GM11168 (cell line): ENCODE results near the gene LRPPRC.

Source experiments
- in situ Hi-C: fragments of 300-500 bp; cut with MboI; formaldehyde crosslinking; loops from one replicate; pipeline ENCODE4 v1.12.0; 2022; ENCODE audit warnings: low sequenced_read_pairs; ENCODE audit not compliant: unreplicated experiment

LRPPRC gene

GRCh38 chr2:43984533-43984932 lies 11.3 kb downstream of the LRPPRC start:
- in situ Hi-C loops: no loop called here

- in situ Hi-C loops: no loop called here
Measured at GRCh38 chr2:43980902-43981301, 14.9 kb downstream of the LRPPRC start.

GRCh38 chr2:43977677-43978375 lies 18.0 kb downstream of the LRPPRC start:
- in situ Hi-C loops: no loop called here

- in situ Hi-C loops: no loop called here
Measured at GRCh38 chr2:43960921-43961320, 34.9 kb downstream of the LRPPRC start.

- in situ Hi-C loops: no loop called here
Measured at GRCh38 chr2:43958397-43959275, 37.2 kb downstream of the LRPPRC start.

GRCh38 chr2:43950383-43951008 lies 45.3 kb downstream of the LRPPRC start:
- in situ Hi-C loops: no loop called here

GRCh38 chr2:43948370-43948769 lies 47.4 kb downstream of the LRPPRC start:
- in situ Hi-C loops: no loop called here

GRCh38 chr2:43946685-43947084 lies 49.1 kb downstream of the LRPPRC start:
- in situ Hi-C loops: no loop called here

GRCh38 chr2:43945439-43945838 lies 50.4 kb downstream of the LRPPRC start:
- in situ Hi-C loops: no loop called here

- in situ Hi-C loops: no loop called here
Measured at GRCh38 chr2:43944915-43945314, 50.9 kb downstream of the LRPPRC start.

- in situ Hi-C loops: no loop called here
Measured at GRCh38 chr2:43943809-43944452, 51.9 kb downstream of the LRPPRC start.

- in situ Hi-C loops: no loop called here
Measured at GRCh38 chr2:43943323-43943722, 52.5 kb downstream of the LRPPRC start.

- in situ Hi-C loops: no loop called here
Measured at GRCh38 chr2:43942881-43943280, 52.9 kb downstream of the LRPPRC start.

- in situ Hi-C loops: no loop called here
Measured at GRCh38 chr2:43941966-43942365, 53.8 kb downstream of the LRPPRC start.

- in situ Hi-C loops: no loop called here
Measured at GRCh38 chr2:43941359-43941758, 54.4 kb downstream of the LRPPRC start.

GRCh38 chr2:43939695-43940256 lies 56.0 kb downstream of the LRPPRC start:
- in situ Hi-C loops: no loop called here

- in situ Hi-C loops: no loop called here
Measured at GRCh38 chr2:43937269-43937820, 58.4 kb downstream of the LRPPRC start.

GRCh38 chr2:43934567-43934966 lies 61.2 kb downstream of the LRPPRC start:
- in situ Hi-C loops: no loop called here

GRCh38 chr2:43931293-43931692 lies 64.5 kb downstream of the LRPPRC start:
- in situ Hi-C loops: no loop called here

- in situ Hi-C loops: no loop called here
Measured at GRCh38 chr2:43927442-43927841, 68.3 kb downstream of the LRPPRC start.
